ENCODE data around the gene CKAP4.

The CKAP4 gene

DNA sequence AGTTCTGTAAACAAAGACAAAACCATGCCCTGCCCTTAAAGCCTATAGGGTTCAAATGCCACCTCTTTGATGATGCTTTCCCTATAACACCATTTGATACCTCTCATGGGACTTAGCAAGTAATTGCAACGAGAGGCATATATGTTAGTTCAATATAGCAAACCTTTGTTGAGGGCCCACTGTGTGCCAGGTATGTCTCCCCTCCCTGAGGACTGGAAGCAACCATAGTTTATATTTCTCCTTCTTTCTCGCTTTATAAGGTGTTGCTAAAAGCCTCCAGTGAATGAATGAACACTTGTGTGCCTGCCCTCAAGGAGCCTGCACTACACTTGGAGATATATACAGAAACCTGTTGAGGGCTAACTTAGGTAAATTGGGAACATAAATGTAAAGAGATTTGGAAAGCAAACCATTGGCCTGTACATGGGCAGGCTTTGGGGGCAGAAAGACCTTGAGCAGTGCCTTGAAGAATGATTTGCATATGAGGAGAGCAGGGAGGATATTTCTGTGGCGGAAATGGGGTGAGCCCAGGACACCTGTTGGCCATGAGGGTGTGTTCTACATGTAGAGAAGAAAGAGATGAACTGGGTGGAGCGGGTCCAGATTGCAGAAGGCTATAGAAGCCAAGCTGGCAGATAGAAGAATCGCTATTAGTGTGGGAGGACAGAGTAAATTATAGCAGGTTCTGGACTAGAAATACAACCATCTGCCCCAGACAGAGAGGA lies 1.8 kb upstream of the CKAP4 start:
- no peak overlapping the region for H3K9ac ChIP-seq (ENCODE audit: low read depth, low read length)
- H3K4me3 ChIP-seq (ENCODE audit: low read length) = peak overlapping the region; percentile 70; the same call in 1 of the 2 replicates
- no peak overlapping the region for H3K27ac ChIP-seq (ENCODE audit: low read length)

GRCh38 chr12:106248846-106249371 lies 1.1 kb upstream of the CKAP4 start:
- Histone ChIP-seq H3K9me3 (ENCODE audit: insufficient read depth, low read depth, low read length) (no peaks in the 10 kb centered on the region), H3K4me3 (ENCODE audit: low read length) (peak overlapping the region; percentile 70), H3K27me3 (ENCODE audit: insufficient read depth, low read length) (peaks cover 8% of the 10 kb centered on the region; the same call in 1 of the 2 replicates), H3K9ac (ENCODE audit: low read depth, low read length) (peak overlapping the region; percentile 66; the same call in 1 of the 2 replicates), H3K36me3 (ENCODE audit: insufficient read depth, low read depth, low read length) (peaks cover 17% of the 10 kb centered on the region; the same call in 1 of the 2 replicates), H3K27ac (ENCODE audit: low read length) (no peak overlapping the region), H3K4me1 (ENCODE audit: insufficient read depth, low read length) (peaks cover 15% of the 10 kb centered on the region; the same call in 1 of the 2 replicates)

More for the DNA sequence above, 1.8 kb upstream of the CKAP4 start:
- Histone ChIP-seq H3K36me3 (ENCODE audit: insufficient read depth, low read depth, low read length) (peaks cover 11% of the 10 kb centered on the region; the same call in 1 of the 2 replicates), H3K9me3 (ENCODE audit: insufficient read depth, low read depth, low read length) (no peaks in the 10 kb centered on the region), H3K4me1 (ENCODE audit: insufficient read depth, low read length) (peaks cover 22% of the 10 kb centered on the region), H3K27me3 (ENCODE audit: insufficient read depth, low read length) (peaks cover 8% of the 10 kb centered on the region; the same call in 1 of the 2 replicates)

DNA sequence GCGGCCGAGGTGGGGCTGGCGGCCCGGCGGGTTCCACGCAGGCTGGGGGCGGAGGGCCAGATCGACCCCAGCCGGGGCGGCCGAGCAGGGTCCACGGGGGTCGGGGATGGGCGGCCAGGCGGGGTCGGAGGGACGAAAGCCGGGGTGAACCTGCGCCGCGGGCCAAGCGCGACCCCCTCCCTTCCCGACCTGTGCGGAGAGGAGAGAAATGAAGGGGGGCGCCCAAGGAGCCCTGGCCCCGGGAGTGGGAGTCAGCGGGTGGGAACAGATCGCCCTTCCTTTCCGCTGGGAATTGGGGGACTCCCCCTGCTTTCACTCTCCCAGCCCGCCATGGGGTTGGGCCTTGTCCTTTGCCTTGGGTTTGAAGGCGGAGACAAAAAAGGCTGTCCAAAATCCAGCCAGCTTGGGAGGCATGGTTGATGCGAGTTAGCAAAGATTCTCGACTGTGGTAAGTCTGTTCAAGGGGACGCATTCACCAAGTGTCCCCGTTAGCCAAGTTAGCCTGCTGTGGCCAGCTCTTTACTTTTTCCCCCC lies 559 bp upstream of the CKAP4 start:
- Histone ChIP-seq H3K4me1 (ENCODE audit: insufficient read depth, low read length) (peaks cover 15% of the 10 kb centered on the region; the same call in 1 of the 2 replicates), H3K9ac (ENCODE audit: low read depth, low read length) (peak overlapping the region; percentile 66; the same call in 1 of the 2 replicates), H3K27ac (ENCODE audit: low read length) (no peak overlapping the region), H3K36me3 (ENCODE audit: insufficient read depth, low read depth, low read length) (peaks cover 23% of the 10 kb centered on the region; the same call in 1 of the 2 replicates), H3K4me3 (ENCODE audit: low read length) (peak overlapping the region; percentile 70), H3K9me3 (ENCODE audit: insufficient read depth, low read depth, low read length) (no peaks in the 10 kb centered on the region), H3K27me3 (ENCODE audit: insufficient read depth, low read length) (peaks cover 8% of the 10 kb centered on the region; the same call in 1 of the 2 replicates)

GRCh38 chr12:106246891-106247673 lies 738 bp downstream of the CKAP4 start:
- Histone ChIP-seq H3K27me3 (ENCODE audit: insufficient read depth, low read length) (peaks cover 8% of the 10 kb centered on the region; the same call in 1 of the 2 replicates), H3K9me3 (ENCODE audit: insufficient read depth, low read depth, low read length) (no peaks in the 10 kb centered on the region), H3K9ac (ENCODE audit: low read depth, low read length) (peak overlapping the region; percentile 79; the same call in 1 of the 2 replicates), H3K4me1 (ENCODE audit: insufficient read depth, low read length) (peaks cover 15% of the 10 kb centered on the region; the same call in 1 of the 2 replicates), H3K4me3 (ENCODE audit: low read length) (peak overlapping the region; percentile 79), H3K27ac (ENCODE audit: low read length) (no peak overlapping the region), H3K36me3 (ENCODE audit: insufficient read depth, low read depth, low read length) (peaks cover 36% of the 10 kb centered on the region; the same call in 1 of the 2 replicates)

GRCh38 chr12:106245767-106246166 lies 2.1 kb downstream of the CKAP4 start:
- no peak overlapping the region for H3K27ac ChIP-seq (ENCODE audit: low read length)
- peak overlapping the region; percentile 79; the same call in 1 of the 2 replicates for H3K4me3 ChIP-seq (ENCODE audit: low read length)
- H3K27me3 ChIP-seq (ENCODE audit: insufficient read depth, low read length) = peaks cover 8% of the 10 kb centered on the region; the same call in 1 of the 2 replicates
- peaks cover 10% of the 10 kb centered on the region; the same call in 1 of the 2 replicates for H3K4me1 ChIP-seq (ENCODE audit: insufficient read depth, low read length)
- peaks cover 42% of the 10 kb centered on the region for H3K36me3 ChIP-seq (ENCODE audit: insufficient read depth, low read depth, low read length)
- H3K9ac ChIP-seq (ENCODE audit: low read depth, low read length) = no peak overlapping the region
- H3K9me3 ChIP-seq (ENCODE audit: insufficient read depth, low read depth, low read length) = no peaks in the 10 kb centered on the region

- no peak overlapping the region for H3K27ac ChIP-seq (ENCODE audit: low read length)
- no peak overlapping the region for H3K9ac ChIP-seq (ENCODE audit: low read depth, low read length)
- H3K4me1 ChIP-seq (ENCODE audit: insufficient read depth, low read length) = no peaks in the 10 kb centered on the region
- no peak overlapping the region for H3K4me3 ChIP-seq (ENCODE audit: low read length)
- H3K36me3 ChIP-seq (ENCODE audit: insufficient read depth, low read depth, low read length) = peaks cover 63% of the 10 kb centered on the region
- no peaks in the 10 kb centered on the region for H3K9me3 ChIP-seq (ENCODE audit: insufficient read depth, low read depth, low read length)
- H3K27me3 ChIP-seq (ENCODE audit: insufficient read depth, low read length) = no peaks in the 10 kb centered on the region
These were observed 4.2 kb downstream of the CKAP4 start for GRCh38 chr12:106243620-106244019.

- H3K9ac ChIP-seq (ENCODE audit: low read depth, low read length) = no peak overlapping the region
- no peaks in the 10 kb centered on the region for H3K9me3 ChIP-seq (ENCODE audit: insufficient read depth, low read depth, low read length)
- H3K27ac ChIP-seq (ENCODE audit: low read length) = no peak overlapping the region
- no peaks in the 10 kb centered on the region for H3K27me3 ChIP-seq (ENCODE audit: insufficient read depth, low read length)
- no peak overlapping the region for H3K4me3 ChIP-seq (ENCODE audit: low read length)
- H3K4me1 ChIP-seq (ENCODE audit: insufficient read depth, low read length) = no peaks in the 10 kb centered on the region
- peaks cover 65% of the 10 kb centered on the region for H3K36me3 ChIP-seq (ENCODE audit: insufficient read depth, low read depth, low read length)
These were observed 7.0 kb downstream of the CKAP4 start for GRCh38 chr12:106240821-106241220.

DNA sequence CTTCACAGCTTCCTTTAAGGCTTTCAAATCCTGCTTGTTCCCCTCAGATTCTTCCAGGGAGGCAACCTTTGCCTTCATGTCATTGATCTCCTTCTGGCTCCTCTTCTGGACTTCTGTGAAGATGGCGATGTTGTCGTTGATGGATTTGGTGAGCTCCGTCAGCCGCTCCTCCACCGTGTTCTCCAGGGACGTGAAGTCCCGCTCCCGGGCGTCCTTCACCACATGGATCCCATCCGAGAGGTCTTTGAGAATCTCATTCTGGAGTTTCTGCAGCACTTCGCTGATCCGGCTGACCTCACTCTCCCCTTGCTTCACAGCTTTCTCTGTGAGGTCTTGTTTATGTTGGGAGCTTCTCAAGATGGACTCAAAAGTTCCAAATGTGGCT lies 7.9 kb downstream of the CKAP4 start:
- H3K27ac ChIP-seq (ENCODE audit: low read length) = no peak overlapping the region
- H3K9me3 ChIP-seq (ENCODE audit: insufficient read depth, low read depth, low read length) = no peaks in the 10 kb centered on the region
- H3K27me3 ChIP-seq (ENCODE audit: insufficient read depth, low read length) = no peaks in the 10 kb centered on the region
- no peak overlapping the region for H3K9ac ChIP-seq (ENCODE audit: low read depth, low read length)
- peaks cover 62% of the 10 kb centered on the region for H3K36me3 ChIP-seq (ENCODE audit: insufficient read depth, low read depth, low read length)
- H3K4me3 ChIP-seq (ENCODE audit: low read length) = no peak overlapping the region
- H3K4me1 ChIP-seq (ENCODE audit: insufficient read depth, low read length) = no peaks in the 10 kb centered on the region

GRCh38 chr12:106239241-106239950 lies 8.4 kb downstream of the CKAP4 start:
- Histone ChIP-seq H3K9me3 (ENCODE audit: insufficient read depth, low read depth, low read length) (no peaks in the 10 kb centered on the region), H3K4me3 (ENCODE audit: low read length) (no peak overlapping the region), H3K36me3 (ENCODE audit: insufficient read depth, low read depth, low read length) (peaks cover 57% of the 10 kb centered on the region), H3K27me3 (ENCODE audit: insufficient read depth, low read length) (no peaks in the 10 kb centered on the region), H3K27ac (ENCODE audit: low read length) (no peak overlapping the region), H3K9ac (ENCODE audit: low read depth, low read length) (no peak overlapping the region), H3K4me1 (ENCODE audit: insufficient read depth, low read length) (no peaks in the 10 kb centered on the region)

DNA sequence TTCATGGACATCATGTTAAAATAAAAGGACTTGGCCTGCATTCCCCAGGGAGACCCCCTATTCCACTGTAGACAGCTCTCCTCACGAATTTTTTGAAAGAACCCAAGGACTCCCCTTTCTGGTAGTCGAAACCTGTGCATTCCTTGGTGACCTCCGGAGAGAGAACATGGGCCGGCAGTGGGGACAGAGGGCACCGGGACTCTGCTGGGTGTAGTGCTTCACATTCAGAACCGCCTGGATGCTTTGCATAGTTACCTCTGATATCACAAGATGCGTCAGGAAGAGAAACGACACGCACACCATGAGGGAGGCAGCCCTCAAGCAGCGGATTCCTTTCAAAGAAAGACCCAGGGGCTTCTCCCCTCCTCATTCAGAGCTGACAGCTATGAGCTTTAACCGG lies 9.7 kb downstream of the CKAP4 start:
- peaks cover 44% of the 10 kb centered on the region for H3K36me3 ChIP-seq (ENCODE audit: insufficient read depth, low read depth, low read length)
- H3K4me1 ChIP-seq (ENCODE audit: insufficient read depth, low read length) = no peaks in the 10 kb centered on the region
- no peak overlapping the region for H3K27ac ChIP-seq (ENCODE audit: low read length)

DNA sequence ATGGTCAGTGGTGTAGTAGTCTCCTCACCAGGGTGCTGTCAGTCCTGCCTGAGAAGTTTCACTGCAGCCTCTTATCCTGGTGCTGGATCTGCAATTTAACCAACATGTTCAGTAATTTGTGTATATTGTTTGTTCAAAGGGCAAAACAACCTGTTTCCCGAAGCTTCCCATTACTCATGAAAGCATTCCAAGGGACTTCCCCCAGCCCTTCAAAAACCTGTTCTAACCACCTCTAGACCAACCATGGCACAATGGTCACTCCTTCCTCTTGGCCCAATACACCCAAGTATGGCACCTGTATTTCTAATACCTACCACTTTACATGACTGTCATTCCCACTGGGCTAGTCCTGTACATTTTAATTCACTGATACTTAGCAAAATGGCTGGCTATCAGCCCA lies 12.1 kb downstream of the CKAP4 start:
- no peak overlapping the region for H3K4me3 ChIP-seq (ENCODE audit: low read length)
- H3K4me1 ChIP-seq (ENCODE audit: insufficient read depth, low read length) = no peaks in the 10 kb centered on the region
- H3K36me3 ChIP-seq (ENCODE audit: insufficient read depth, low read depth, low read length) = peaks cover 27% of the 10 kb centered on the region
- H3K9ac ChIP-seq (ENCODE audit: low read depth, low read length) = no peak overlapping the region
- no peaks in the 10 kb centered on the region for H3K27me3 ChIP-seq (ENCODE audit: insufficient read depth, low read length)
- no peaks in the 10 kb centered on the region for H3K9me3 ChIP-seq (ENCODE audit: insufficient read depth, low read depth, low read length)
- H3K27ac ChIP-seq (ENCODE audit: low read length) = no peak overlapping the region

More for the DNA sequence above, 9.7 kb downstream of the CKAP4 start:
- no peak overlapping the region for H3K9ac ChIP-seq (ENCODE audit: low read depth, low read length)
- no peak overlapping the region for H3K4me3 ChIP-seq (ENCODE audit: low read length)
- H3K9me3 ChIP-seq (ENCODE audit: insufficient read depth, low read depth, low read length) = no peaks in the 10 kb centered on the region
- no peaks in the 10 kb centered on the region for H3K27me3 ChIP-seq (ENCODE audit: insufficient read depth, low read length)

Data from iPS-20b (cell line).